Kasumi-1 (cell line): ENCODE data around the gene NCAM1.

Source experiments
- DNase-seq, 2 experiments: peaks; one replicate each; lab custom pipeline; 2025; lab: John Stamatoyannopoulos, UW

Gene NCAM1

DNA sequence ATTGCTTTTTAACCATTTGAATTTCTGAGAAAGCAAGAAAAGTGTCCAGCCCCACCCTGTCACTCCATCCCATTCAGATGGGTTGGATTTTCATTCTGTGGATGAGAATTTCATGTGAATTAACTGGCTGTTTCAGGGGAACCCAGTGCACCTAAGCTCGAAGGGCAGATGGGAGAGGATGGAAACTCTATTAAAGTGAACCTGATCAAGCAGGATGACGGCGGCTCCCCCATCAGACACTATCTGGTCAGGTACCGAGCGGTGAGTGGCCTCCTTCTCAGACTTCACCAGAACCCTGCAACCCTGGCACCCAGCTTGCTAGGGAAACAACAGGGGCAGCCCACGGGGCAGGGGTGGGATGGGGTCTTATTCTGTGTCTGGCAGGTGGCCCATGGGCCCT, 294.5 kb downstream of the NCAM1 start:
- no peak for DNase-seq

DNA sequence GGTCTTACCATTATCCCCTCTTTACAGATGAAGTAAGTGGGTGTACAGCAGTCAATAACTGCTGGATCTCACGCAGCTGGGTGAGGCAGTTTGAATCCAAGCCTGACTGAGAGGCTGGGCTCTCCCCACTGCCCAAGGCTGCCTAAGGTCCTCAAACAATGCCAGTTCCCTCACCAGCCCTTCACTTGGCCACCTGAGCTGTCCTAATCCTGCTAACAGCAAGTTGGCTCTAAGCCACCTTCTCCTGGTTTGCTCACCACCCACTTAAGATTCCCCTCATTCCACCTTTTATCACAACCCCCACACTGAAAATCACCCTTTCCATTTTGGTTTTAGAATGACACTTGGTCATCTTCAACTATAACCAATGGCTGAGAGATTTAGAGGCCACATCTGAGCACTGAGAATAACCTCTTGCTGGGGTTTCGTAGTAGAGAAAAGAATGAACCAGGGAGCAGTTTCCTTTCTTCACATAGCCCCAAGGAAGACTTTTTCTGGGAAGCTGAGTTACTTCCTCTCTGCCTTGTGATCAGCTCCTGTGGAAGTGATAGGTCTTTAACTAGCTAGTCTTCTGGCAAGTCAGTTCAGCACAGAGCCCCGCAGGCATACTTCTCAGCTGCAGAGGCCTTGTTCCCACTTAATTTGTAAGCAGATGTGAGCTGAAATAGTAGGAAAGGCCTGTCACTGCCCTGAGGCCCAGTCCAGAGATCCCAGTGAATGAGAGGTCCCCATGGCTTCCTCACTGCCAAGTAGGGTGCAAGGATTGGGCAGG, 295.4 kb downstream of the NCAM1 start:
- DNase-seq, result no peak

DNA sequence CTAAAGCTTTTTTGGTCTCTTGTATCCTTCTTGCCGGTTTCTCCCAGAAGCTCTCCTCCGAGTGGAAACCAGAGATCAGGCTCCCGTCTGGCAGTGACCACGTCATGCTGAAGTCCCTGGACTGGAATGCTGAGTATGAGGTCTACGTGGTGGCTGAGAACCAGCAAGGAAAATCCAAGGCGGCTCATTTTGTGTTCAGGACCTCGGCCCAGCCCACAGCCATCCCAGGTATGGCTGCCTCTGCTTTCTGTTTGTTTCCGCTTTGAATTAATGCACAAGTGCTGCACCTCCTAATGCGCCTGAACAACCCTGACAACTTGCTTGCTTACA, 298.8 kb downstream of the NCAM1 start:
- DNase-seq, result no peak

DNA sequence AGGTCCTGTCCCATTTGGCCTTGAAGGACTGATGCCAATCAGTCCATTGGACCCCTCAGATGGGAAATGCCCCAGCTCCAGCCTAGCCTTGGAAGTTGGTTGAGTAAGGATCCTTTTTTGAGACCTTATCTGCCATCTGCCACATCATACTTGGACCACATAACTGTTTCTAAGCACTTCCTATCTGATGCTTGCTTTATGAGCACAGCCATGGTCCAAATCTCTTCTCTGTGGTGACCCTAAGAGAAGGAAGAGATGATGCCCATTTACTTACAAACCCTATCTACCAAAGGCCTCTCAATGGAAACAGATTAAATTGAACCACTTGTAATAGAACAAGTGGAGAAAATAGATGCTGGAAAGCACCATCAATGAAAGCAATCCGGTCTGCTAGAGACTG, 299.3 kb downstream of the NCAM1 start:
- no peak for DNase-seq

DNA sequence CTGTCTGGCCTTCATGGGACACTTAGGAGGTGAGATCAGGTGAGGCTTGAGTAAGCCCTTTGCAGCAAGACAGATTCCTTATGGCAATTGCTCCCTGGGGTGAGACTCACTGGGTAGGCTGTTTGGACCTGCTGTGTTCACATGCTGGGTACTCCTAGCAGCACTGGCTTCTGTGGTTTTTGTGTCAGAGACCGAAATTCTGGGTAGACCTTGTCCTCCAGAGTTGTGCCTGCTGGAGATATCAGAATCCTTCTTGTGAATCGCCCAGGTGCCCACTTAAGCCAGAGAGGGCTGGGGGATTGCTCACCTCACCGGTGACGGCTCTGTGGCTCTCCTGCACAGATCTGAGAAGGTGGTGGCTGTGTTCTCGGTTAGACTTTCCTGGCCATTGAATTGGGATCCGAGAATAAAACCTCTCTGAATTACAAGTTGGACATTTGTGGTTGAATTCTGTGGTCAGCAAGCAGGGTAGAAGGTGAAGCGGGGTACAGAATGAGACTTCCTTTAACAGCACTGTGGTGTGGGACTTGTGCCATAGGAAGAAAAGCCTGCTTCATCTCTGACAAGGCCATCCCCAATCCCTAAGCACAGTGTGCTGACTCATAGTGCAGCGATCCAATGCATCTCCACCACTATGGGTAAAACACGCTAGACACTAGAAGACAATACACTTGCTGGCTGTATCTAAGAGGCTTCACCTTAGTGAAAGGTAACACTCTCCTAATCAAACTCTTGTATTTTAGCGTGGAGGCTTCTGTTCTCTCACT, 300.7 kb downstream of the NCAM1 start:
- no peak for DNase-seq

DNA sequence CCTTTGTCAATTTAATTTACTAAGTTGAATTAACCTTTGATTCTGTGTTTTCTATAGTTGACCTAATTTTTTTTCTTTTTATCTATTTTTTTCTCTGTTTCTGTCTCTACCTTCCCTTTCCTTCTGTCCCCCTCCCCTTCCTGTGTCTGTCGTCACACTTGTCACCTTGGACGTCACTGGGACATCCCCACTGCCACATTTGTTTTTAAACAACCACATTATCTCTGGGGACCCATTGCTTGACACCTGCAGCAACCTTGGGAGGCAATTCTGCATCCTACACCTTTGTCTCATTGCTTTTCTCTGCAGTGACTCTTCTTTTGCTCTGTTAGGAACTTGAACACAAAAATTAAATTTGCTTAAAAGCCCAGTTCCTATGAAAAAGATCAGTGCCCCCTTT, 301.4 kb downstream of the NCAM1 start:
- DNase-seq, result no peak

DNA sequence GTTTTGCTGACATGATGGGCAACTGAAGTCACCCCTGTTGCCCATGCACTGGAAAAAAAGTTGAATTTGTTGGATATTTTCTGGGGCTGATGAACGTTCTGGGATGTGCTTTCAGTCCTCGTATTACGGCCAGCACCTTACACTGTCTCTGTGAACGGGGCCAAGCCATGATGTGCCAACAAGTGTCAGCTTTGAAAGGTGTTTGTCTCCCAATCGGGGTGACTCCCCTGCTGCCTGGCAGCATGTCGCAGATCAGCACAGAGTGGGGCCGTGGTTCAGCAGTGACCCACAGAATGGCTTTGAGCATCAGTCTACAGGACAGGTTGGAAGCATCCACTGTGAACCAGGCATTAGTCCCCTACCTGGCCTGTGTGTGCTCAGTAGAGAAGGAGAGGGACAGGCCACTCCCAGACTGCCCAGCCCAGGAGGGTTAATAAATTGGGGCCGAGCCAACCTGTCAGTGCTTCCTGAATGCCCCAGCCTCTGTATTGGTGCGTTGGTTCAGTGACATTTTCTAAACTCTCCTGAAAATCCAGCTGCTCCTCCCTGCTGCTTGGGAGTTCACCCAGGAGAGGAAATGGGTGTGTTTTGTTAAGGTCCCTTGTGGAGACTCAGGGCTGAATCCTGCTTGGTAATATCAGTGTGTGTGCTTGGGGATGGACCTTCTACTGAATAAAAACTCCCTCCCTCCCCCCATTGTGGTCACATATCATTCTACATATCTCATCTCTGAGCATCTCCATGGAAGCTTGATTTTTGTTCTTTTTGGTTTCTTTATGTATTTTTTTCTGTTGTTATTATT, 302.4 kb downstream of the NCAM1 start:
- DNase-seq, result no peak

DNA sequence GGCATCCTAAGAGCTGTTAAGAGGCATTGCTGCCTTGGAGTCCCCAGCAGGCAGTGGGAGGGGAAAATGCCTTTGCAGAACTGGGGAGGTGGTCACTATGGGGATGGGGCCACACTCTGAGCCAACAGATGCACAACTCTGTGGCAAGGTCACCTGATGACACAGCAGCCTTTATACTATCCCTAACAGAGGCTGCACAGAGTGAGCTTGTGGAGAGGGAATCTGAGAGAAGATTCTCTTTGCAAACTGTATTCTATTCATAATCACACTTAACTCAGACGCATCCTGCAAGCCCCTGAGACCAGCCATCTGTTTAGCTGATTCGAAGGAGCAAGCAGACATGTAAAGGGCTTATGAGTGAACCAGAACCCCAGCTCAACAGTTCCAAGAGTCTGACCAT, 304.1 kb downstream of the NCAM1 start:
- no peak for DNase-seq

DNA sequence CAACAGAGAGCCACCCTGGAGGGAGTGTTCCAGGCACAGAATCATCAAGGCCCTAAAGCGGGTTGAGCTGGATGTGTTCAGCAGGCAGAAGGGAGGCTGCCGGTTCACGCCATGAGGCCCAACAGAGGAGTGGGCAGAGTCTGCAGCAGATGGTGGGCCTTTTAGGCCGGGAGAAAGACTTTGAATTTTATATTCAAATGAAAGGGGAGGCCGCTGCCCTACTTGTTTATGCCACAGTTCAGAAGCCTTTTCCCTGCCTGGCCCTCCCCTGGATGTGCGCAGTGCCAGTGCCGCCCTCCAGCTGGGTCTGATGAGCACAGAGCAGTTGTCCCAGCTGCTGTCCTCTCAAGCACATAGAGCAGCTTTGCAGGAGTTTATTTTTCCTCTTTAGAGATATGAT, 306.3 kb downstream of the NCAM1 start:
- DNase-seq, result no peak

DNA sequence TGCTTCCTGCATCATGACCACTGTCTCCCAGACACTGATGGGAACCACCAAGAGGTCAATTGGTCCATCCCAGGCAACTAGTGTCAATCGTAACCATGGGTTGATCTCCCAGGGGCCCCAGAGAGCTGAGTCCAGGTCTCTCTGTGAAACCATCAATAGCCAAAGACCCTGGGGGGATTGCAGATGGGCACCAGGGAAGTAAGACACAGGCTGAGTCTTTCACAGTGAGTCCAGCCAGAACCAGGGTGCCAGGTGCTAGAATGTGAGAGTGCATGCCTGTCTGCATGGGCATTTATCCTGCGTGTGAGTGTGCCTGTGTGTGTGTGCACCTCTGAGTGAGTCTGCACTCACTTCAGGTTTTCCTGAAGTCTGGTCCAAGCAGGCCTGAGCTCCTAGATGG, 307.9 kb downstream of the NCAM1 start:
- no peak for DNase-seq

DNA sequence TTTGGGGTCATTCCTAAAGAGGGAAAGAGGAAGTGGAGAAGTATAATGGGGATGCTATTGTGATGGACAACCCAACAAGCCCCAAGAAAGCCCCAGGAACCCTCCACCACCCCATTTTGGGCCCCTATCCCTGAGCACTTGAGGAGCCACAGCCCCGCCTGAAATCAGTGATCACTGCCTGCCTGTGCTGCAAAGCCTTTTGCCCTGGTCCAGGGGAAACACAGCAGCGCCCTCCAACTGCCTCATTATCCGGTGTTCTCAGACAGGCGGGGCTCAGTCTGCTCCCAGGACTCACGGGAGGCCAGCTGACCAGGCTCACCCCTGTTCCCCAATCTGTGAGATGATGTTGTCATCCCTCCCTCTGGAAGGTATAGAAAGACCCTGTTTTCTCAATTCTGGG, 308.4 kb downstream of the NCAM1 start:
- DNase-seq, result no peak

DNA sequence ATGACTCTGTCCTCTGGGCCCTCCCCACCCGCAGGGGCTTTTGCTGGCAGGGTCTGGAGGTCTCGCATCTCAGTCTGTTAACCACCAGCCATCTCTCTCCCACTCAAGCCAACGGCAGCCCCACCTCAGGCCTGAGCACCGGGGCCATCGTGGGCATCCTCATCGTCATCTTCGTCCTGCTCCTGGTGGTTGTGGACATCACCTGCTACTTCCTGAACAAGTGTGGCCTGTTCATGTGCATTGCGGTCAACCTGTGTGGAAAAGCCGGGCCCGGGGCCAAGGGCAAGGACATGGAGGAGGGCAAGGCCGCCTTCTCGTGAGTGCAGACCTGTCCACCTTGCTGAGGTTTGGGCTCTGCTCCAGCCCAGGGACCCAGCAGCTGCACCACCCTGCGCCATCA, 308.9 kb downstream of the NCAM1 start:
- no peak for DNase-seq

DNA sequence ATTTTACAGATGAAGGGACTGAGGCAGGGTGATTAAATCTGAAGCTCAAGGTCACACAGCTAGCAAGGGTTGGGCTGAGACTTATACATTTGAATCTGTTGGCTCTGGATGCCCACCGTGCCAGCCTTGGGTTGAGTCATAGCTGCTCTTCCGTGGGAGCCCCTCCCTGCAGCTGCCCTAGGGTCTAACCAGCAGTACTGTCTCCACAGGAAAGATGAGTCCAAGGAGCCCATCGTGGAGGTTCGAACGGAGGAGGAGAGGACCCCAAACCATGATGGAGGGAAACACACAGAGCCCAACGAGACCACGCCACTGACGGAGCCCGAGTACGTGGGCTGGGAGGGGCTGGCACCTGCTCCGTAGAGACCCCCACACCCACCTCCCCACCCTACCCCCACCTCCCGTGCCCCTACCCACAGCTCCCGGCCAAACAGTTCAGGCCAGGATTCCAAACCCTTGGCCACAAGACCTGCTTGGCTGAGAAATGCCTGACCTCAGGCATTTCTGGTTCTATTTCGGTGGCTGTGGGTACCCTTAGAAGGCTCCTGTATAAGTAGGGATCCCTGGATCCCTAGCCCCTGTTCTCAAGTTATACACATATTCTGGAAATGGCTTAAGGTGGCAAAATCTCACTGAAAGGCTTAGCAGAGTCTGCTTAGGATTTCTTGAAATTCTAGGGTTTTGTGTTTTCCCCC, 310.5 kb downstream of the NCAM1 start:
- DNase-seq, result no peak

DNA sequence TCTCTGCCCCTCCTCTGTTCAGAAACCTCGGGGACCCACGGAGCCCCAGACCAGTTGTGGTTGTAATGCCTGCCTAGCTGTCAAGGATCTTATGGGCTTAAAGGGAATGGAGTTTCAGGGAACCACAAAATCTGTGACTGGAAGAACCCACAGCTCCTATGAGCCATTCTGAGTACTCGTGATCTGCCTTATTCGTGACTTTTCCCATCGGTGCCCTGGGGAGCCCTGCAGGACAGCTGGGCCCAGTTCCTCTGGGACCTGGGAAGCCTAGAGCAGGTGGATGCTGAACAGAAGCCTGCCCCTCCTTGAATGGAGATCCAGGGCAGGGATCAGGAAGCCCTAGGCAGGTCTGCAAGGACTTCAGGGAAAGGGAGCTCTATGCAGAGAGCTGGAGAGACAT, 311.1 kb downstream of the NCAM1 start:
- no peak for DNase-seq

DNA sequence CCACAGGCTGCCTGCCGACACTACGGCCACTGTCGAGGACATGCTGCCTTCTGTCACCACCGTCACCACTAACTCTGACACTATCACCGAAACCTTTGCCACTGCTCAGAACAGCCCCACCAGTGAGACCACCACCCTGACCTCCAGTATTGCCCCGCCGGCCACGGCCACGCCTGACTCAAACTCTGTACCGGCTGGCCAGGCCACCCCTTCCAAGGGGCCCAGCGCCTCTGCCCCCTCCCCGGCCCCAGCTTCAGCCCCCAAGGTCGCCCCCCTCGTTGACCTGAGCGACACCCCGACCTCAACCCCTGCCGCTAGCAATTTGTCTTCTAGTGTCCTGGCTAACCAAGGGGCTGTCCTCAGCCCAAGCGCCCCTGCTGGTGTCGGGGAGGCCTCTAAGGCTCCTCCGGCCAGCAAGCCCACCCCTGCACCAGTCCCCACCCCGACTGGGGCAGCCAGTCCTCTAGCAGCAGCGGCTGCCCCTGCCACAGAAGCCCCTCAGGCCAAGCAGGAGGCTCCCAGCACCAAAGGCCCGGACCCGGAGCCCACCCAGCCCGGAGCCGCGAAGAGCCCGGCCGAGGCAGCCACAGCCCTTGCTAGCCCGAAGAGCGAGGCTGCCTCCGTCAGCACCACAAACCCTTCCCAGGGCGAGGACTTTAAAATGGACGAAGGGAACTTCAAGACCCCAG, 311.9 kb downstream of the NCAM1 start:
- no peak for DNase-seq

DNA sequence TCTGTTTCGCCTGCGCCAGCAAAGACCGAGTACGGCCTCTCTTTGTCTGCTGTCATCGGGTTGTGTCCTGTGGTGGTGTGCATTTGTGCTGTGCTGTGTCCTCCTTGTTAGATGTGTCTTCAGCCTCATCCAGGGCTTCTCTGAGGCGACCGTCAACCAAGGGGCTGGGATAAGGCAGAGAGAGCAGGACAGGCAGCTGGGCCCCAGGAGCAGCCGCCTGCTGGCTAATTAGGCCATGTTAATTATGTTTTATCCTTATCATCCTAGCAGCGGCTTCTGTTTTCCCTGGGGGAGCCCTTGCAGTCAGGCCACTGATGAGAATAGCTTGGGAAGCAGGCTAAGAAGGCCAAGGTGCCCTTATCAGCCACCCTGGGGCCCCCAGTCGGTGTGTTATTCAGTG, 312.5 kb downstream of the NCAM1 start:
- DNase-seq, result no peak

DNA sequence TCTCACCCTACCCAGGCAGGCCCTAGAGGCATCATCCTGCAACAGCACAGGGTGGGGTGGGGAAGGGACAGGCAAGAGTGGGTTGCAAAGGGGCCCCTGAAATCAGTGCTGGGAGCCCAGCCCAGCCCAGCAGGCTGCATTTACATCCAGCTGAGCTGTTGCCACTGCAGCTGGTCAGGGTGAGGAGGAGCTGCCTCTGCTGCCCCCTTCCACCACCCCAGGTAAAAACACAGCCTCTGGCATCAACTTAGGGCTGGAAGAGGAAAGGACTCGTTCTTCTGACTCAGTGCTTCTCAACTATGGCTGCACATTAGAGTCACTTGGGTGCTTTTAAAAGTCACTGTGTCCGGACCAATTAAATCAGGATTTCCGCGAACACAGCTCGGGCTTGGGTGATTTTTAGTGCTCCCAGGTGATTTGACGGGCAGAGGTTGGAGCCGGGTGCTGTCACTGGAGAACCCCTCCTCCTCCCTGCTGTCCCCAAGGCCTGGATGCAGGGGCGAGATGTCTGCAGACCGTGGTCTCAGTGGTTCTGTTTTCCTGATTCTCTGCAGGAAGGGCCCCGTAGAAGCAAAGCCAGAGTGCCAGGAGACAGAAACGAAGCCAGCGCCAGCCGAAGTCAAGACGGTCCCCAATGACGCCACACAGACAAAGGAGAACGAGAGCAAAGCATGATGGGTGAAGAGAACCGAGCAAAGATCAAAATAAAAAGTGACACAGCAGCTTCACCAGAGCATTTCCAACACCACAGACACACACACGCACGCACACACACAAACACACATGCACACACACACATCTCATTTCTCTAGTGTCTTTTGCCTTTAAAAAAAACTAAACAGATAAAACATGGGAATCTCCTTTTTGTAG, 313.7 kb downstream of the NCAM1 start:
- DNase-seq, result no peak

DNA sequence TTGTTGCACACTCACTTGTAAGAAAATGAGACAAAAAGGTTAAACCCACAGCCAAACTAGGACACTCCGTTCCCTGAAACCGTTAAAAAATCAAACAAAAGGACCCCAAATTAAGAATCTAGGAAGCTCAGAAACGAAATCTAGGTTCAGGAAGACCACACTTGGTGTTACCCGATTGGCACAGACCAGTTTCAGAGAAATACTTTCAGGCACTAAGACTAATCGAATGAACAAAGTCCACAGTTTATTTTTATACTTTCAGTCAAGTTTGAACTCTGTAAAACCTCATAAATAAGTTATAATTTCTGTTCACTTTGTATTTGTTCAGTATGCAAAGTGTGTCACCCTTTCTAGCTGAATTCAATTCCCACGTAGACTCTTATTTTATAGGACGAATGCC, 314.4 kb downstream of the NCAM1 start:
- no peak for DNase-seq

DNA sequence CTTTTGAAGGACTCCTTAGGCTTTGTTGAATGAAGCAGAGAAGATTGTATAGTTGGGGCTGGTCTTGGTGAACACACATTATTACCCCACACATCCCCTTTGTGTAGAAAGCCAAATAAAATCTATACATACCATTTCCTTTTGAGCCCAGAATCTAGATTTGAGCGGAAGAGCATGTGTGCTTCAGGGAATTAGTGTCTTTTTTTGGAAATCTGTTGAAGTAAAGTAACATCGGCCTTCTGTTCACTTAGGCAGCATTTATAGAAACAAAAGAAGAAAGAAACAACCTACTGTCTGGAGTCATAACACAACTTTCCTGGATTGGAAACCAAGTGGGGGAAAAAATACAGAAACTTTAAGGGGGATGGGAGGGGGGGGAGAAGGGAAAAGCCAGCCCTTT, 315.2 kb downstream of the NCAM1 start:
- no peak for DNase-seq

DNA sequence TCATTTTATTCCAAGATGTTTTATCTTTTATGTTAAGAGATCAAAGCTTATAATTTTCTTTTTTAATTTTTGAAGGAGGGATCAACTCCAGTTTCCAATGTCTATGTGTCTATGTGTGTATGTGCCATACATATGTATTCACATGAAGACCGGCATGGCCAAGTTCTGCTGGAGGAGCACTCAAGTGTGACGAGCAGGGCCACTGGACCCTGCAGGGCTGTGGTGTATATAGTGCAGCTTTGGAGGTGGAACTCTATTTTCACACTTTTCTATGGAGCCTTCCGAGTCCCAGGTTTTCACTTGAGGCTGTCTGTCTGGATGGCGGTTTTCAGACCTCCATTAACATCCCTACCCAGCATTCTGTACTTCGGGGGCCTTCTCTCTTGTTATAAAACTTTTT, 316.7 kb downstream of the NCAM1 start:
- no peak for DNase-seq

DNA sequence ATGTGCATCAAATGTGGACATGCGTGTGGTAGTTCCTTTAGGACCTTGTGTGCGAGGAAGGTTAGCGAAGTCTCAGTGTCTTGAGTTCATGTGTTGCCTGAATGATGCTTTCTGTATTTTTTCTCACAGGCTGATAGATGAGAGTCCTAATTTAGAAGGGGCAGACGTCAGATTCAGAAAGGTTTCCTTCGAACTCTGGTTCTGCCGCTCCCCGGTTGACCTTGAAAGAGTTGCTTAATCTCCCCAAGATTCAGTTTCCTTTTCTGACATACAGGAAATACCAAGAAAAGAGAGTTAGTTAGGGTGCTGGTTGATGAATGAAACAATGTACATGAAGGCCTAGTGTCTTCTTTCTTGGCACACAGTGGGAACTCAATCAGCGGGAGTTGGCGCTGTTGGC, 317.3 kb downstream of the NCAM1 start:
- DNase-seq, result no peak
